Panc1 (cell line): ENCODE results near the gene ERVFRD-1.

Source experiments
- CTCF ChIP-seq: fragments of 450-650 bp; IDR thresholded peaks from 2 replicates; pipeline ENCODE4 v1.5.1; 2017; ENCODE audit warnings: mild to moderate bottlenecking
- POLR2AphosphoS5 ChIP-seq: IDR thresholded peaks from 2 replicates; pipeline ENCODE4 v1.6.1; 2012; ENCODE audit warnings: mild to moderate bottlenecking, low read depth, low read length, moderate library complexity
- REST ChIP-seq, 2 experiments: IDR thresholded peaks; 2 replicates each; pipeline ENCODE4 v1.6.1; 2011 to 2012; ENCODE audit warnings: low read depth in 2 of 2, control low read depth in 1 of 2, low read length in 1 of 2, mild to moderate bottlenecking in 1 of 2, moderate library complexity in 1 of 2; ENCODE audit not compliant: insufficient read depth in 1 of 2
- SIN3A ChIP-seq: IDR thresholded peaks from 2 replicates; pipeline ENCODE4 v1.6.1; 2012; ENCODE audit warnings: low read depth, mild to moderate bottlenecking, low read length, moderate library complexity, borderline replicate concordance; ENCODE audit not compliant: insufficient read depth
- TCF7L2 ChIP-seq: IDR thresholded peaks from 2 replicates; pipeline ENCODE4 v1.6.1; 2011; ENCODE audit warnings: mild to moderate bottlenecking, low read depth, low read length, inconsistent platforms

GRCh38 chr6:11089695-11090094 is 21.8 kb downstream of the ERVFRD-1 start:
- TF ChIP-seq CTCF: no peak
- no peak for TF ChIP-seq SIN3A
- TF ChIP-seq REST (IDR thresholded peaks at IDR 0.05; ENCODE audit: insufficient read depth in 1 of 2, low read depth in 2 of 2, low read length in 1 of 2): no peak
- TF ChIP-seq POLR2AphosphoS5: no peak
- TF ChIP-seq TCF7L2: no peak
